SK-N-MC (cell line): ENCODE measurements around the gene OR2V2.

Source experiments
- EZH2 ChIP-seq: fragments of 200-600 bp; sonication (generic); IDR thresholded peaks from one replicate; pipeline ENCODE4 v1.6.1; 2017; ENCODE audit warnings: antibody characterized with exemption
- FOXP2 ChIP-seq: optimal IDR thresholded peaks from 2 replicates; pipeline ENCODE3; 2011; ENCODE audit warnings: mild to moderate bottlenecking, moderate library complexity; ENCODE audit not compliant: insufficient read depth; ENCODE audit errors: extremely low read length, control extremely low read depth
- POLR2AphosphoS5 ChIP-seq: IDR thresholded peaks from 2 replicates; pipeline ENCODE4 v1.6.1; 2012; ENCODE audit warnings: mild to moderate bottlenecking, low read depth, low read length, borderline replicate concordance

DNA sequence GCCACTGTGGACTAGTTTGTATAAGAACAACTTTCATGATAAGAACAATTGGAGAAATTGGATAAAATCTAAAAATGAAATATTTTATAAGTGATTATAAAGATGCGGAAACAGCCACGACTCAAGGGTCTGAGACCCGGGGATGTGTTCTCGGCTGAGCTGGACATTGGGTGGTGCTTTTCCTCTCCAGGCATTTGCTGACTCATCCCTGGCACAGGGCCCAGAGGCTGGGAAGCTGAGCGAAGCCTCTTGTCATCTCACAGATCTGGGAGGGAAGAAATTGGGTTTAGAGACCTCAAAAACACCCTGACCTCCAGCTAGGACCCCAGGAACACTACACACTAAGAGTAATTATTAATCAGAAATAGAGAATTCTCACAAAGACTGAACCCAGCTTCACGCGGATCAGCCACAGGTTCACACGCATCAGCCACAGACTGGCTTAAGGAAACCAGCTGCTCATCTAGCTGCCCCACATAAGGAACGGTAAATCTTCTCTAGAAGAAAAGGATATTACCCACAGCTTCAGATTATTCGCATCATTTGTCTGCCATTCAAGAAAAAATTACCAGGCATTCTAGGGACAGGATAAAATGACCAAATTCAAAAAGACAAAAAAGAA, 13.7 kb upstream of the OR2V2 start:
- TF ChIP-seq POLR2AphosphoS5 (no peak), EZH2 (no peak), FOXP2 (no peak)
